Left cardiac atrium (tissue), 4 donors: ENCODE results near the gene PARP12. TPM values are rescaled to one million over a fixed set of nuclear protein-coding genes. Genes with fewer than 3 reads are reported as not detected.
"Not testable (repeated sequence)": the region's sequence is repeated elsewhere in the genome, so short reads cannot be mapped to it uniquely, and the experiment has no call there.

Experiments
- ATAC-seq, 2 donors: fragments of 200-7000 bp; cut with Tn5 transposase; one replicate each; pipeline ENCODE4 v1.9.1; 2020; ENCODE audit warnings: mild to moderate bottlenecking in 2 of 2, moderate library complexity in 2 of 2
- DNase-seq: peaks from one replicate; pipeline ENCODE4 v3.0.0-alpha.2; 2020
- intact Hi-C, 2 donors: fragments of 100-400 bp; cut with DNase I; formaldehyde crosslinking; loops; one replicate each; pipeline versions ENCODE4 v1.14.1 to v1.15.1; 2022 to 2023
- long read RNA-seq: library from polyadenylated mRNA; unstranded; transcript quantifications from one replicate; pipeline ENCODE4 v2.0.0, GENCODE V29; 2021
- total RNA-seq, 2 donors: library from RNA; stranded (reverse); fragmentation: NEBNext Ultra II Directional; extraction: Animal tissue kit (Norgen Biotek cat#: 25700); gene quantifications; one replicate each; pipeline ENCODE4 v1.2.1, GENCODE V29; 2021
- donor health status: DM: no; HTN: yes; CAD: no.
- donor health status: DM: no; HTN: yes; CAD: no; lungs with severe emphysema.
- donor health status: DM: yes; HTN: yes; CAD: no.
- donor health status: Dilated cardiomyopathy.

The PARP12 gene, protein sequence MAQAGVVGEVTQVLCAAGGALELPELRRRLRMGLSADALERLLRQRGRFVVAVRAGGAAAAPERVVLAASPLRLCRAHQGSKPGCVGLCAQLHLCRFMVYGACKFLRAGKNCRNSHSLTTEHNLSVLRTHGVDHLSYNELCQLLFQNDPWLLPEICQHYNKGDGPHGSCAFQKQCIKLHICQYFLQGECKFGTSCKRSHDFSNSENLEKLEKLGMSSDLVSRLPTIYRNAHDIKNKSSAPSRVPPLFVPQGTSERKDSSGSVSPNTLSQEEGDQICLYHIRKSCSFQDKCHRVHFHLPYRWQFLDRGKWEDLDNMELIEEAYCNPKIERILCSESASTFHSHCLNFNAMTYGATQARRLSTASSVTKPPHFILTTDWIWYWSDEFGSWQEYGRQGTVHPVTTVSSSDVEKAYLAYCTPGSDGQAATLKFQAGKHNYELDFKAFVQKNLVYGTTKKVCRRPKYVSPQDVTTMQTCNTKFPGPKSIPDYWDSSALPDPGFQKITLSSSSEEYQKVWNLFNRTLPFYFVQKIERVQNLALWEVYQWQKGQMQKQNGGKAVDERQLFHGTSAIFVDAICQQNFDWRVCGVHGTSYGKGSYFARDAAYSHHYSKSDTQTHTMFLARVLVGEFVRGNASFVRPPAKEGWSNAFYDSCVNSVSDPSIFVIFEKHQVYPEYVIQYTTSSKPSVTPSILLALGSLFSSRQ
- 10 to 100 TPM; 15.1 to 25.5 TPM for total RNA-seq
- long read RNA-seq, partial matches to known transcripts, result 0 of 2 reads
- long read RNA-seq, other reads (novel, unspliced or antisense), result 1 of 2 reads

DNA sequence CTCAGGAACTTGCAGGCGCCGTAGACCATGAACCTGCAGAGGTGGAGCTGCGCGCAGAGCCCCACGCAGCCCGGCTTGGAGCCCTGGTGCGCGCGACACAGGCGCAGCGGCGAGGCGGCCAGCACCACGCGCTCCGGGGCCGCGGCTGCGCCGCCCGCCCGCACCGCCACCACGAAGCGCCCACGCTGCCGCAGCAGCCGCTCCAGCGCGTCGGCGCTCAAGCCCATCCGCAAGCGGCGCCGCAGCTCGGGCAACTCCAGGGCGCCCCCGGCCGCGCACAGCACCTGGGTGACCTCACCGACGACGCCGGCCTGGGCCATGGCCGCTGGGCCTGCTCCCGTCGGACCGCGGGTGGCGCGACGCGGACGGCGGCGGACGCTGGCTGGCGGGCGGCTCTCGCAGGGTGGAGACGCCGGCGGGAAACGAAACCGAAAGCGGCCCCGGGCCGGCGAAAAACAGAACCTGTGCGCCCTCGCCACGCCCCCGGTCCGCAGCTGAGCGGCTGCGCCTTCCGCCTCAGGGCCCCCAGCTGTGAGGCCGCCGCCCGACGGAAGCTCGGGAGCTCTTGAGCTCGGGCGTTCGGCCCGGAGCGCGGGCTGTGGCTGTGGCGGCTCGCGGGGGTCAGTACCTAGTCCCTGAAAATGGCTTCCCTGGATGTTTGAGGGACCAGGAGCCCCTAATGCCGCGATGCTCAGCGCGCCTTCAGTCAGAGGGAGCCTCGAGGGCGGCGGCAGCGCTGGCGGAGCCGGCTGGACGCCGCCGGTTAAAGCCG, at the start of gene PARP12:
TSS of gene PARP12 (minus strand) at position 424 of the 772 bp plus-strand sequence. CDS start at position 320, 104 bp downstream.
- peak; percentile 94 for DNase-seq
- peak; percentile 77 to 90 for ATAC-seq
- intact Hi-C loops, result no loop called here

DNA sequence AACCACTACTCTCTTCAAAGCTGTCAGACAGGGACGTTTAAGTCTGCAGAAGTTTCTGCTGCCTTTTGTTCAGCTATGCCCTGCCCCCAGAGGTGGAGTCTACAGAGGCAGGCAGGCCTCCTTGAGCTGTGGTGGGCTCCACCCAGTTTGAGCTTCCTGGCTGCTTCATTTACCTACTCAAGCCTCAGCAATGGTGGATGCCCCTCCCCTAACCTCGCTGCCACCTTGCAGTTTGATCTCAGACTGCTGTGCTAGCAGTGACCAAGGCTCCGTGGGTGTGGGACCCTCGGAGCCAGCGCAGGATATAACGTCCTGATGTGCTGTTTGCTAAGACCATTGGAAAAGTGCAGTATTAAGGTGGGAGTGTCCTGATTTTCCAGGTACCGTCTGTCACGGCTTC, 46.0 kb upstream of the PARP12 start:
- DNase-seq, ATAC-seq, intact Hi-C loops: not testable (repeated sequence)

DNA sequence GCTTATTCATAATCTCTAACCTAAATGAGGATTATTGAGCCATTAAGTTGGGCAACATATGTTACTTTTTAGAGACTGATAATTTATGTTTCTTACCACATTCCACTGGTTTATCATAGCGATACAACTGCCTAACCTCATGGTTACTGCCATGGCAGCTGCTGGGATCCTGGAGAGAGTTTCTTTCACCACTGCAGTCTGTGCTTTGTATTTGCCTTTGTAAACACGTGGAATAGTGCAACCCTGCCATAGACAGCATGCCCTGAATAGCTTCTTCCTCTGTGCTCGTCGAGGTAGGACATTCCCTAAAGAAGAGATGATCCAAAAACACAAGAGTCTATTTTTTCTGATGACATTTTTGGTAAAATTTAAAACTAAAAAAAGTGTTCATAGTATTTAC, 33.7 kb upstream of the PARP12 start:
- DNase-seq (no peak), ATAC-seq (no peak)
- intact Hi-C loops, result no loop called here

DNA sequence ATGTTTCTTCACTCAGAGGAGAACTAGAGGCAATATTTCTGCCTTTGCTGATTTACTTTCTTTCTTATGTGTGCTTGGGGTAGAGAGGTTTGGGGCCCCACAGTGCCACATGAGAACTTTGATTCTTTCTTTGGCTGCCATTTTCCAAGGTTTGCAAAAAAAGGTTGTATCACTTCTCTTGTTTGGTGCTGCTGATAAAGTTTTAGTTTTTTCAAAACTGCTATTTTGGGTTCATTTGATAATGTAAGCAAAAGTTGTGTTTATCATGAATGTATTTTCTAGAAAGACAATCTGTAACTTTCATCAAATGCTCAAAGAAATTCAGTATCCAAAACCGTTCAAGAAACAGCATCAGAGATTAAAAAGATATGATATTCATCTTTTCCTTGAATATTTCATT, 30.6 kb upstream of the PARP12 start:
- DNase-seq, result no peak
- no peak for ATAC-seq
- intact Hi-C loops, result no loop called here

DNA sequence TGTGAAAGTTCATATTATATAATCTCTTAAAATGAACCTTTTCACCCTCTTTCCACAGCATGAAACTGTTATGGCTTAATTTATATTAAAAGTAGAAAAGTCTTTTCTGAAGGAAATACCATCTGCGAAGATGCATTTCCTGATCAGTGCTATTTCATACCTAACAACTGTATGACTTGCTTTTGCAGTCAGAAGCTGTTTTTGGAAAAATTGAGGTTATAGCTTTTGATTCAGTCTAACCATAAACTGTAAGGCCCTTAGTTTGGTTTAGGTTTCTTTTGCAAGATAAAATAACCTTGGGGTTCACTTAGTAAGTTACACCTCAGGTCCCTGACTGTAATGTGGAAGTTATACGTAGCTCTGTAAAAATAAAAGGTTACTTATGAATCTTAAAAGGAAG, 22.7 kb upstream of the PARP12 start:
- ATAC-seq (no peak), DNase-seq (no peak)
- intact Hi-C loops, result no loop called here

DNA sequence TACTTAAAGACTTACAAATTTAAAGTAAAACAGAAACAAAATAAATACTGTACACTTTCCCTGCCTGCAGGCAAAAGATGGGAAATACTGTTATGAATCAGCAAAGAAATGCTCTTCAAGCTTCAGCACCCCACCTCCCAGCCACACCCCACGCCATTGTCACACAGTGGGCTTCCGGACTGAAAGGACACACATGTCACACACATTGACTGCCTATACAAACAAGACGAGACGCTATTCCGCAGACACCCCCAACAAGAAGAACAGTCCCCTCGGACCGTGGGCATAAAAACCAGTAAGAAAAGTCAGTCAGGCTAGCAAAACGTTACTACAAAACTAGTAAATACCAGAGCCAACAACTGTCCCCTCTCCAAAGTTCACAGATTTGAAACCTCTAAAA, 22.2 kb upstream of the PARP12 start:
- intact Hi-C loops, result no loop called here
- peak in 1 of 2 donors; percentile 18 for ATAC-seq
- DNase-seq, result no peak

DNA sequence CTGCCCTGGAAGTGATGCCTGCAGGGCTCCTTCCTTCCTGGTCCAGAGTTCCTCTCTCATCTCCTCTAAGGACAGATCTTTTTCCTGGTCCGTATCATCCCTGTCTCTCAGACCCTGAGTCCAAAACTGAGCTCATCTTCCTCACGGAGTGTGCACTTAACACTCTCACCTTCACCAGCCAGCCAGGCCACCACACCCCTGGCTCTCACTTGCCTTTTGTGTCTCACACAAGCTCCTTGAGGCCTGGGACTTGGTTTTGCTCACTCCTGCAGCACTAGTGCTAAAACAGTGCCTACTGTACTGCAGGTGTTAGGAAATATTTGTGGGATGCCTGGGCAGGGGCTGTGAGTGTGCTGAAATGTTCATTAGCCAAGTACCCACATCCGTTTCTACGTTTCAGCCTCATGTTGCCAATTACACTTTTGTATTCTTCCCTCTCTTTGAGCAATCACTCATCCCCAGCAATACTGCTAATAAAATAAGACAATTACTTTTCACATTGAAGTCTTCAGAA, 21.4 kb upstream of the PARP12 start:
- ATAC-seq, result no peak
- intact Hi-C loops, result no loop called here
- DNase-seq, result no peak

DNA sequence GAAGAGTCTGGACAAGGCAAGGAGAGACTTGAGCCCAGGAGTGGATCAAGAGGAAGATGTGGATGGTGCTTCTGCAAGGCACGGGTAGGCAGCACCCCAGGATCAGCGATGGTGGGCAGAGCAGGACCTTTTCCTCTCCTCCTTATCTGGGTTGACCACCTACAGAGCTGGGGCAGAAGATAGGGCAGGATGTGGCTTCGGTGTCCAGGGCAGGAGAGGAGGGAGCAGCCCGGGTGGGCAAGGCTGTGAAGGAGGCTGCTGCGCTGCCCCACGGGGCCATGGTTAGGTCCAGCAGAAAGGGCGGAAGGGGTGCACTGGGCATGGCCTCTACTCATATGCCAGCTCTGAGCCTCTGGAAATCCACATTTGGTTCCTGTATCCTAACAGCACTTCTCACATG, 20.0 kb upstream of the PARP12 start:
- DNase-seq (no peak), ATAC-seq (no peak)
- intact Hi-C loops, result no loop called here

DNA sequence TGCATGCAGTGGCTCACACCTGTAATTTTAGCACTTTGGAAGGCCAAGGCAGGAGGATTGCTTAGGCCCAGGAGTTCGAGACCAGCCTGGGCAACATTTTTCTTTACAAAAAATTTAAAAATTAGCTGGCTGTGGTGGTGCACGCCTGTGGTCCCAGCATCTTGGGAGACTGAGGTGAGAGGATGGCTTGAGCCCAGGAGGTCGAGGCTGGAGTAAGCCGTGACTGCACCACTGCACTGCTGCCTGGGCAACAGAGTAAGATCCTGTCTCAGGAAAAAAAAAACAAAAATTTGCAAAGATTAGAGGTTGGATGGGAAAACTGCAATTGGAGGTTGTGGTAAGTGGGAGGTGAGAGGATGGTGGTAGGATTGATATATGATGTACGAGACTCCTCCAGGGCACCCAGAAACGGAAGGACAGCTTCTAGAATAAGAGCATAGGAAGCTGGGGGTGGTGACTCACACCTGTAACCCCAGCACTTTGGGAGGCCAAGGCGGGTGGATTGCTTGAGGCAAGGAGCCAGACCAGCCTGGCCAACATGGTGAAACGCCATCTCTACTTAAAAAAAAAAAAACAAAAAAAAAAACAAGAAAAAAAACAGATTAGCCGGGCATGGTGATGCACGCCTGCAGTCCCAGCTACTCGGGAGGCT, 19.1 kb upstream of the PARP12 start:
- DNase-seq (no peak), ATAC-seq (no peak)
- intact Hi-C loops, result no loop called here

DNA sequence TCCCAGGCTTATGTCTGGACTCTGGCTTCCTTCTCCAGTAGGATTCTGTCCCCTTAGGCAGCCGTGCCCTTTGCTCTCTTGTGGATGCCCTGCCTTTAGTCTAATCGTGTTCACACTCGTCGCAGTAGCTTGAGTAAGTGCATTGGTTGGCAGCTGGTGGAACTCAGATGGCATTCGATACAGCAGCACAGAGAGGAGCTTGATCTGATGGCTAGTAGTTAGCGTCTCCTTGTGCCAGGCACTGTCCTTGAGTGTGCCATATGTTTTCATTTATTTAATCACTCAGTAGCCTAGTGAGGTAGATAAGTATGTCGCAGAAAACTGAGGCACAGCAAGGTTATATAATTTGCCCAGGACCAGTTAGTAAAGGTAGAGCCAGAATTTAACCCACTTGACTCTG, 18.2 kb upstream of the PARP12 start:
- intact Hi-C loops, result no loop called here
- no peak for ATAC-seq
- no peak for DNase-seq

DNA sequence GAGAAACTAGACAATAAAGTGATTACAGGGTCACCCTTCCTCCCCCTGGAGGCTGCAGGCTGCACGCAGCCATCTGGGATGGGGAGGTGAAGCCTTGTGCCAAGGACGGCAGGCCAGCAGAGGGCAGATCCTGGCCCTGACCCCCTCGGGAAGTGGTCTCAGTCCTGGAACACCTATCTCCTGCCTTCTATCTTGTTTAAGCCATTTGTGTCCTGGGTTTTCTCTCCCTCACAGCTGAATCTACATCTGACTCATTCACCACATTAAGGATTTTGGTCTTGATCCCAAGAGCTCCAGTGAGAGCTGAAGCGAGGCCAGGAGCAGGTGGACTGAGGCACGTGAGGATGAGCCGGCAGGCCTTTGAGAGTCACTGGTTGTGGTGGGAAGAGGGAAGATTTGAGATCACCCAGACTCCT, 16.4 kb upstream of the PARP12 start:
- DNase-seq, result no peak
- peak in 1 of 2 donors; percentile 30 for ATAC-seq
- intact Hi-C loops, result no loop called here

DNA sequence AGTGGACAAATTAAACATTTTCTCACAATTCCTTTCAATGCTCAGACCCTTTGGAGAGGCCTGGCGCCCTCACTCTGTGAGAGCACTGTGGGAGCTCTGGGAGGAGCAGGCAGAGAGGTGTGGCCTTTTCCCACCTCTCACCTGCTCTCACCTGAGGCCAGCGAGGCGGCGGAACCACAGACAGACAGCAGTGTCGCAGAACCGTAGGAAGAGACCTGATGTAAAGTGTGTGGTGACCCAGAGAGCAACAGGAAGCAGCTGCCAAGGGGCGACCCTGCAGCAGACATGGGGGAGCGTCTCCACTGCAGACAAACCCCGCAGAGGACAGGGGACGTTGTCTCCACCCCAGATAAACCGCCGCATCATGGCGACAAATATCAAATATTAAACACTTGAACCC, 15.6 kb upstream of the PARP12 start:
- intact Hi-C loops, result no loop called here
- DNase-seq (no peak), ATAC-seq (no peak)

DNA sequence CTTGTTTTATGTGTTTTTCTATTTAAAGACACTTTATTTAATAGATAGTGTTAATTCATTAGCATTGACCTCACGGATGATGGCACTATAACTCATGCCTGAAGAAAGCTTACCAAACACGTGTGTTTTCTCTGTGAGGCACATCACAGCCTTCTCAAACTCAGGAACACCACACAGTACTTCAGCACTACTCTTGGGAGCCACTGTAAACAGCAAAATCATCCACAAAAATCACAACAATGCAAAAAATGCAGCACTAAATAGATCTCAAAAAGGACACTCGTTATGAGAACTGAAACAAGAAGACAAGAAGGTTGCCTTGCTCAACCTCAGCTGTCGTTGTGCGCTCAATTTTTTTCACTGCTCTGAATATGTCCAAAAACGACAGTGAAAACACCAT, 12.0 kb upstream of the PARP12 start:
- DNase-seq, result no peak

DNA sequence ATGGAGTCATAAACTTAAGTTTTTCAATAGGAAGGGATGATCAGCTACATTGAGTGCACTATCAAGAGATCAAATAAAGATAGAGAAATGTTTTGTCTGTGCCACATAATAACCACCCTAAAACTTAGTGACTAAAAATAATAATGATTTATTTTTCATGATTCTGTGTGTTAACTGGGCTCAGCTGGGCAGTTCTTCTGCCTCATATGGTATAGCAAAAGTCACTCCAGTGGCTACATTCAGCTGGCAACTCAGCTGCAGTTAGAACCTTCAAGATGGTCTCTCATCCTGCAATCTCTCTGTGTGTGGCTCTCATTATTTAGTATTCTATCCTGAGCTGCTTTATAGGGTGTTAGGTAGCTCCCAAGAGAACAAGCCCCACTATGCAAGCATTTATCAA, 7.8 kb upstream of the PARP12 start:
- ATAC-seq (no peak), DNase-seq (no peak)
- intact Hi-C loops, result no loop called here

More for the DNA sequence above, 12.0 kb upstream of the PARP12 start:
- no peak for ATAC-seq
- intact Hi-C loops, result no loop called here

DNA sequence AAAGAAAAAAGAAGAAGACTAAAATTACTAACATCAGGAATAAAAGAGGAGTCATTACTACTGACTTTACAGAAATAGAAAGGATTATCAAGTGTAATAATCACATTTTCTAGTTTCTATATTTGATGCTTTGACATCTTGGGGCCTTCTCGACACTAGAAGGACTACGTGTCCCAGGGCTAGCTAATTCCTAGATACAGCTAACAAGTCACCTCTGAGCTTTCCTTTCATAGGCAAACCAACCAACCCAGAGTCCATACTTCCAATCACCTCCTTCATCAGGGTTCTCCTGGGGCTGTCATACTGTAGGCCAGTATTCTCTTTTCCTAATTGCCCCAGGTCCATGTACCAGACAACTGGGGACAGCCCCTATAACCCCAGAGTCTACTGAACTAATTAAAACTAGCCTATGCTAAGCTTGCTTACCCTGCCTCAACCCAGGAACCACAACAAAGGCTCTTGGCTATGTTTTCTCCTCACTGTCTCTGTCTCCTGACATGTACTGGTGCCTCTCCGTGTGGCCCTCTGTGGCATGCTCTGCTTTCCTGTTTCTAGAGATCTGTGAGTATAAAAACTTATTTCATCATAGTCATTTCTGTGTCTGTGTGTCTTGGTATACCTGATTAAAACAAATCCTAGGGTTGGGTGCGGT, 6.7 kb upstream of the PARP12 start:
- intact Hi-C loops, result no loop called here
- no peak for ATAC-seq
- DNase-seq, result no peak

DNA sequence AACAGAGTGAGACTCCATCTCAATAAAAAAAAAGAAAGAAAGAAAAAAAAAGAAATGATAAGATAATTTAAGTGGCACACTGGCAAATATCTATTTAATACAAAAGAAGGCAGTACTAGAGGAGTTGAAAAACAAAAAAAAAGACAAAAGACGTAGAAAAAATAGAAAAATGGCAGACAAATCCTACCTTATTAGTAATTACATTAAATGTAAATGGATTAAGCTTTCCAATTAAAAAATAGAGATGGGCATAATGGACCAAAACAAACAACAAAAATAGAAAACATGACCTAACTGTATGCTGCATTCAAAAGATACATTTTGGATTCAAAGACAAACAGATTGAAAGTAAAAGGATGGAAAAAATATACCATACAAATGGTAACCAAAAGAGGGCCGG, 5.3 kb upstream of the PARP12 start:
- DNase-seq (no peak), ATAC-seq (no peak)
- intact Hi-C loops, result no loop called here

DNA sequence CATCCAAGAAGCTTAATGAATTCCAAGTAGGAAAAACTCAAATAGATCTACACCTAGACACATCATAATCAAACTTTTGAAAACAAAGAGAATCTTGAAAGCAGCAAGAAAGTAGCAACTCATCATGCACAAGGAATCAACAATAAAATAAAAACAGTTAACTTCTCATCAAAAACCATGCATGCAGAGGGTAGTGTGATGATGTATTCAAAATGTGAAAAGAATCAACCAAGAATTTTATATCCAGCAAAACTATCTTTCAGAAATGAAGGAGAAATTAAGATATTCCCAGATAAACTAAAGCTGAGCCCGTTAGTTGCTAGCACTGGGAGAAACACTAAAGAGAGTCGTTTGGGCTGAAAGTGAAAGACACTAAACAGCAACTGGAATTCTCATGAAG, 4.3 kb upstream of the PARP12 start:
- intact Hi-C loops, result no loop called here
- DNase-seq (no peak), ATAC-seq (no peak)

DNA sequence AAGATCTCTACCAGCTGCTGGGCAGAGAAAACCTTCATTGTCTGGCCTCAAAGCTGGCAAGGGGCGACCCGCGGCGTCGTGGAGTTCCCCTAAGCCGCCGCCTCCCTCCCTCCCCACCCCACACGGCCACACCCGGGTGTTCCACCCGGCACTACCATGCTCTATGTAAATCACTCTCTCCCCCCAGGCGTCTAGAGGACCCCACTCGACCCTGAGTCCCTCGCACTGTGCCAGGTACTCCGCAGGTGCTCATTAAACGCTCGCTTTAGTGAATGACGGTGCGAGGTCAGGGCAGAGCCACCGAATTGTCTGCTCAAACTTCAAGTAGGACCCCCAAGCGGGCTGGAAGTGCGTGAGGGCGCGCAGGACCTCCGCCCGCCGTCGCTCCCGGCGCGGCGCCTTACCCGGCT, 628 bp downstream of the PARP12 start:
- ATAC-seq, result peak in 1 of 2 donors; percentile 6
- intact Hi-C loops, result no loop called here
- peak; percentile 52 for DNase-seq

DNA sequence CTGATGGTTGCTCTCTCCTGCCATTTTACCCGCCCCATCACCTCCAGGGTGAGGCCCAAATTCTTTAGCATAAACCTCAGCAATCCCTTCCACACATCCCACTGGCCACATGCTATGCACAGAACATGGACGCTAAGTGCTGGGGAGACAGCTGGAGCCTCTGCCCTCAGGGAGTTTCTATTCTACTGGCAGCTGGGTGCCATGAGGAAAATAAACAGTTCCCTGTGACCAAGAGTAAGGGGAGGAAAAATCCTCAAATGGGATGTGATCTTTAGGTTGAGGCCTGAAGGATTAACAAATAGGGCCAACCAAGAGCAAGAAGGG, 1.2 kb downstream of the PARP12 start:
- intact Hi-C loops, result no loop called here
- ATAC-seq, result no peak

More for the DNA sequence above, 1.2 kb downstream of the PARP12 start:
- no peak for DNase-seq
